Neuron (in vitro differentiated cells): ENCODE measurements around the gene MECP2.

Experiments
- H2AFZ ChIP-seq: one replicate; pipeline ENCODE4 v1.6.1; 2013; ENCODE audit warnings: low read depth, mild to moderate bottlenecking, inconsistent platforms, low read length, moderate library complexity
- H3K27me3 ChIP-seq: one replicate; pipeline ENCODE4 v1.6.1; 2013; ENCODE audit warnings: low read length; ENCODE audit not compliant: insufficient read depth
- H3K36me3 ChIP-seq: one replicate; pipeline ENCODE4 v1.6.1; 2013; ENCODE audit warnings: low read length; ENCODE audit not compliant: insufficient read depth
- H3K4me1 ChIP-seq: one replicate; pipeline ENCODE4 v1.6.1; 2013; ENCODE audit warnings: low read length; ENCODE audit not compliant: insufficient read depth
- H3K4me3 ChIP-seq: 2 replicates; pipeline ENCODE4 v1.5.1; 2013; ENCODE audit warnings: mild to moderate bottlenecking, low read length, moderate library complexity
- H3K9me3 ChIP-seq: one replicate; pipeline ENCODE4 v1.6.1; 2013; ENCODE audit warnings: low read length

MECP2 gene

GRCh38 chrX:154030715-154031305 lies 66.7 kb downstream of the MECP2 start:
- peaks cover 10% of the 10 kb centered on the region for H3K27me3 ChIP-seq
- H3K4me1 ChIP-seq: no peaks in the 10 kb centered on the region
- no peak overlapping the region for H3K4me3 ChIP-seq
- peaks cover 18% of the 10 kb centered on the region for H3K36me3 ChIP-seq
- no peak overlapping the region for H2AFZ ChIP-seq
- no peaks in the 10 kb centered on the region for H3K9me3 ChIP-seq

DNA sequence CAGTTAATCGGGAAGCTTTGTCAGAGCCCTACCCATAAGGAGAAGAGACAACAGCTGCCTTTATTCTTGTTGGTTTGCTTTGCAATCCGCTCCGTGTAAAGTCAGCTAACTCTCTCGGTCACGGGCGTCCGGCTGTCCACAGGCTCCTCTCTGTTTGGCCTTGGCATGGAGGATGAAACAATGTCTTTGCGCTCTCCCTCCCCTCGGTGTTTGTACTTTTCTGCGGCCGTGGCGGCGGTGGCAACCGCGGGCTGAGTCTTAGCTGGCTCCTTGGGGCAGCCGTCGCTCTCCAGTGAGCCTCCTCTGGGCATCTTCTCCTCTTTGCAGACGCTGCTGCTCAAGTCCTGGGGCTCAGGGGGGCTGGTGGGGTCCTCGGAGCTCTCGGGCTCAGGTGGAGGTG lies 67.3 kb downstream of the MECP2 start:
- H3K36me3 ChIP-seq: peaks cover 18% of the 10 kb centered on the region
- no peaks in the 10 kb centered on the region for H3K9me3 ChIP-seq
- H2AFZ ChIP-seq: no peak overlapping the region
- no peaks in the 10 kb centered on the region for H3K4me1 ChIP-seq
- H3K4me3 ChIP-seq: no peak overlapping the region
- peaks cover 10% of the 10 kb centered on the region for H3K27me3 ChIP-seq

GRCh38 chrX:154029439-154029838 lies 68.1 kb downstream of the MECP2 start:
- Histone ChIP-seq H3K4me1 (peaks cover 3% of the 10 kb centered on the region), H3K9me3 (no peaks in the 10 kb centered on the region), H3K36me3 (peaks cover 18% of the 10 kb centered on the region), H3K27me3 (peaks cover 10% of the 10 kb centered on the region), H2AFZ (no peak overlapping the region), H3K4me3 (no peak overlapping the region)

DNA sequence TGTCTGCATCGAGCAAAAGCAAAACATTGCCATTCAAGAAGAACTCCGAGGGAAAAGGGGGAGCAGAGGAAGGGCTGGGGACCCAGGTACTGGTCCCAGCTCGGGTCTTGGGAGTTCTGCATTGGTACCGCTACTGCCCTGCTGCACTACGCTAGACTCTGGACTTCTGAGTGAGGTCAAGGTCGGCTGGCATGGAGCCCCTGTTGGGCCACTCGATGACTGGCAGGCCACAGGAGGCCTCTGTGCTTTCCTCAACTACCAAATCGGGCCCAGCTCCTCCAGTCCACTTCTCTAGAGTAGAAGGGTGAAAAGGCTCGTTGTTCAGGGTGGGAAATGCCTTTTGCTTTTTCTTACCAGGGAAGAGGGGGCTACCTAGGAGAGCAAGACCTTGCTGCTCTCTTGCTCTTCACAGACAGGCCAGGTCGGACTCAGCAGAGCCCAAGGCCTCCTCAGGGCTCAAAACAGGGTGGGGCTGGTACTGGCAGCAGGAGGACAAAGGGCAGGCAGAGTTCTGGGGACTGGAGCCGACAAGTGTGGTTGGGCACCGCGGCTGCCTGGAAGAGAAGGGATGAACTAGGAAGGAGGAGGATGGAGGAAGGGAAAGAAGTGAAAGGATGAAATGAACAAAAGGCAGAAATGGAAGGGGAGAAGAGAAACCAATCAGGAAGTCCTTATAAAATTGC lies 68.9 kb downstream of the MECP2 start:
- Histone ChIP-seq H3K36me3 (peaks cover 17% of the 10 kb centered on the region), H3K4me3 (no peak overlapping the region), H3K27me3 (peaks cover 12% of the 10 kb centered on the region), H3K9me3 (no peaks in the 10 kb centered on the region), H3K4me1 (peaks cover 3% of the 10 kb centered on the region), H2AFZ (no peak overlapping the region)

DNA sequence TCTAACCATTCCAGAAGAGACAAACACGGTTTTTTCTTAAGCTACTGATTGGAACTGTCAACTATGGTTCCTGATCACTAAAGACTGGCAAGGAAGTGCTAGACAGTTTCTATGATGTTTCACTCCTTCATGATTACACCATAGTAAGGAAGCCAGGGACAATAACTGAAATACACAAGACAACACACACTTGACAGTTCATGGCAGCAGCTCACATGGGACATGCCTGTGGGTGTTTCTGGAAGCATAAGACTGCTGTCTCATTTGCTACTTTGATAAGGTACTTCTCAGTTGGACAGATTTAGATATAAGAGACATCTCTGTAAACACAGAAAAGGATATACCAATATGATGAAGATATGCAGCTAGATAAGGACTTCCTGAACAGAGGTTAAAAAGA lies 69.5 kb downstream of the MECP2 start:
- H3K27me3 ChIP-seq: peaks cover 12% of the 10 kb centered on the region
- H2AFZ ChIP-seq: no peak overlapping the region
- H3K4me1 ChIP-seq: peaks cover 9% of the 10 kb centered on the region
- H3K9me3 ChIP-seq: no peaks in the 10 kb centered on the region
- peaks cover 16% of the 10 kb centered on the region for H3K36me3 ChIP-seq
- H3K4me3 ChIP-seq: no peak overlapping the region

DNA sequence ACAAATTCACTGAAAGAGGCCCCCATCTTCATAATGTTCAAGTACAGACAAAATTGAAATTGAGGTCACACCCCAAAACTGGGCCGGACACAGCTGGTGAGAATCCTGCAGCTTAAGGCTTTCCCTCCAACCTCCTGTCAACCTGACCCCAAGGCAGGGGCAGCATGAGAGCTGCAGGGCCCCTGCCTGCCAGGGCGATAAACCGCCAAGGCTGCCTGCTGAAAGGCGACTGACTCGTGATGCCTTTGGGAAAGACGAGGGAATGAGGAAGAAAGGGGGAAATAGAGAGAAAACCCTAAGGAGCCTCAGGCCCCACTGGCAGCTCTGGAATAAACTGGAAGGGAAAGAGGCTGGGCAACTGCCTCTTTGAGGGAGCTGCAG lies 70.5 kb downstream of the MECP2 start:
- Histone ChIP-seq H3K4me1 (peaks cover 13% of the 10 kb centered on the region), H3K9me3 (no peaks in the 10 kb centered on the region), H3K27me3 (peaks cover 15% of the 10 kb centered on the region), H3K4me3 (no peak overlapping the region), H2AFZ (no peak overlapping the region), H3K36me3 (peaks cover 16% of the 10 kb centered on the region)

- Histone ChIP-seq H3K27me3 (peaks cover 15% of the 10 kb centered on the region), H3K4me1 (peaks cover 13% of the 10 kb centered on the region), H3K4me3 (no peak overlapping the region), H2AFZ (no peak overlapping the region), H3K36me3 (peaks cover 16% of the 10 kb centered on the region), H3K9me3 (no peaks in the 10 kb centered on the region)
These were observed 71.1 kb downstream of the MECP2 start for GRCh38 chrX:154026136-154027021.

DNA sequence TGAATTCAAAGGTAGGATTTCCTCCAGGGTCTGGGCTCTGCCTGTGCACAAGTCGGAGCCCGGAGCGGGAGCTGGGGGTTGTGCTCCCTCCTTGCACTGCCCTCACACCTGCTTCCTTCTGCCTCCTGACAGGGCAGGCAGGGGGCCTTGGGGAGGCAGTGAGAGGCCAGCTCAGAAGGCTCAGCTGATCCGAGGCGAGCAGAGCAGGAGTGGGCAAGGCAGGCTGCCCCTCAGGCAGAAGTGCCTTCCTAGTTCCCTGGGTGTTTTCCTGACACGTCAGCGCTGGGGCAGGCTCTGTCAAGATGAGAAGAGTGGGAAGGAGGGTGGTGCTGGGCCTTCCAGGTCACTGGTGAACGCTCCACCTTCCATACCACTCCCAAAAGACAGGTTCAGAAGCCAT lies 72.3 kb downstream of the MECP2 start:
- Histone ChIP-seq H3K9me3 (no peaks in the 10 kb centered on the region), H3K4me3 (no peak overlapping the region), H3K27me3 (peaks cover 15% of the 10 kb centered on the region), H3K4me1 (peaks cover 20% of the 10 kb centered on the region), H2AFZ (no peak overlapping the region), H3K36me3 (peaks cover 14% of the 10 kb centered on the region)

DNA sequence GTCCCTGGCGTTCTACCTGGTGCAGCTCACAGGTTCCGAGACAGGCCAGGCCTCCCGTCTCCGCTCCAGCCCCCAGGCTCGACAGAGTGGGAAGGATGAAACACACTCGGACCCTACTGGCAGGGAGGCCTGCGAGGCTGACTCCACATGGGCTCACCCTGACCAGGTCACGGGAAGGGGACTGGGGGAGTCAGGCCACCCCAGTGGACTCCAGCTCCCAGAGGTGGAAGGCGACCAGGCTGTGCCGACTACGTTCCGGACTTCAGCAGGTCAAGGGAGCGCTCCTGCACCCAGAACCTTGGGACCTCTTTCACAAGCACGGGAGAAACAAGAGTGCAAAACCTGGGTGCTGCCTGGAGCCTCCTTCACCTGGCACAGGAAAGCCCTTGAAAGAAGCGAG lies 73.2 kb downstream of the MECP2 start:
- Histone ChIP-seq H3K9me3 (no peaks in the 10 kb centered on the region), H2AFZ (no peak overlapping the region), H3K4me1 (peaks cover 20% of the 10 kb centered on the region), H3K36me3 (peaks cover 11% of the 10 kb centered on the region), H3K4me3 (no peak overlapping the region), H3K27me3 (peaks cover 15% of the 10 kb centered on the region)

GRCh38 chrX:154023276-154024000 lies 74.1 kb downstream of the MECP2 start:
- H2AFZ ChIP-seq: no peak overlapping the region
- no peaks in the 10 kb centered on the region for H3K9me3 ChIP-seq
- peaks cover 24% of the 10 kb centered on the region for H3K4me1 ChIP-seq
- H3K4me3 ChIP-seq: no peak overlapping the region
- H3K27me3 ChIP-seq: peaks cover 15% of the 10 kb centered on the region
- peaks cover 5% of the 10 kb centered on the region for H3K36me3 ChIP-seq

- Histone ChIP-seq H3K4me1 (peaks cover 24% of the 10 kb centered on the region), H3K27me3 (peaks cover 10% of the 10 kb centered on the region), H3K9me3 (no peaks in the 10 kb centered on the region), H3K4me3 (no peak overlapping the region), H2AFZ (no peak overlapping the region), H3K36me3 (peaks cover 1% of the 10 kb centered on the region)
These were observed 75.4 kb downstream of the MECP2 start for GRCh38 chrX:154022108-154022507.

- Histone ChIP-seq H3K4me1 (peaks cover 24% of the 10 kb centered on the region), H3K9me3 (no peaks in the 10 kb centered on the region), H2AFZ (no peak overlapping the region), H3K27me3 (peaks cover 7% of the 10 kb centered on the region), H3K36me3 (peaks cover 3% of the 10 kb centered on the region), H3K4me3 (no peak overlapping the region)
These were observed 76.3 kb downstream of the MECP2 start for GRCh38 chrX:154021131-154021611.
